Upper lobe of right lung (tissue), 1 donor: Measurements from ENCODE around the gene BEX2. TPM values are rescaled to one million over a fixed set of nuclear protein-coding genes. Genes with fewer than 3 reads are reported as not detected.

Source experiments
- ATAC-seq: fragments of 200-7000 bp; cut with Tn5 transposase; one replicate; pipeline ENCODE4 v1.9.1; 2020; ENCODE audit warnings: mild to moderate bottlenecking, moderate library complexity
- DNase-seq: peaks from one replicate; pipeline ENCODE4 v3.0.0-alpha.2; 2020
- H3K27ac ChIP-seq: fragments of 200-600 bp; one replicate; pipeline ENCODE4 v1.8.0; 2022
- H3K27me3 ChIP-seq: fragments of 200-600 bp; one replicate; pipeline ENCODE4 v1.8.0; 2022; ENCODE audit warnings: mild to moderate bottlenecking
- H3K36me3 ChIP-seq: fragments of 200-600 bp; one replicate; pipeline ENCODE4 v1.8.0; 2022
- H3K4me1 ChIP-seq: fragments of 200-600 bp; one replicate; pipeline ENCODE4 v1.8.0; 2022
- H3K4me3 ChIP-seq: fragments of 200-600 bp; one replicate; pipeline ENCODE4 v1.8.0; 2022; ENCODE audit warnings: mild to moderate bottlenecking
- H3K9me3 ChIP-seq: fragments of 200-600 bp; one replicate; pipeline ENCODE4 v1.8.0; 2022
- intact Hi-C: fragments of 100-400 bp; cut with DNase I; formaldehyde crosslinking; loops from one replicate; pipeline ENCODE4 v1.11.0; 2022
- total RNA-seq: library from RNA; stranded (reverse); fragmentation: NEBNext Ultra II Directional; extraction: Animal tissue kit (Norgen Biotek cat#: 25700); gene quantifications from one replicate; pipeline ENCODE4 v1.2.1, GENCODE V29; 2021
- TF ChIP-seq, protein P1 (sequence below): fragments of 200-600 bp; IDR thresholded peaks from one replicate; pipeline ENCODE4 v1.8.0; 2022; ENCODE audit warnings: antibody characterized with exemption
- donor health status: DM: no; HTN: yes; CAD: no; lungs with severe emphysema.

Gene BEX2
- total RNA-seq, 1 donor from 2014 or later: 16.9 TPM

DNA sequence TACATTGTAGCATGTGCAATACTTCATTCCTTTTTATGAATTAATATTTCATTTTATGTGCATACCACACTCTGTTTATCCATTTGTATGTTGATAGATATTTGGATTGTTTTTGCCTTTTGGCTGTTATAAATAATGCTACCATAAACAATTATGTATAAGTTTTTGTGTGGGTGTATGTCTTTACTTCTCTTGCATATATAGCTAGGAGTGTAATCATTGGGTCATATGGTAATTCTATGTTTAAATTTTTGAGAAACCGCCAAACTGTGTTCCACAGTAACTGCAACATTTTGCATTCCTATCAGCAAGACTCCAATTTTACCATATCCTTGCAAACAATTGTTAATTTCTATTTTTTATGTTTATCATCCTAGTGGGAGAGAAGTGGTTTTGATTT lies 31.2 kb downstream of the BEX2 start:
- H3K4me1 ChIP-seq: no peaks in the 10 kb centered on the region
- H3K27me3 ChIP-seq: no peaks in the 10 kb centered on the region
- ATAC-seq (no peak), DNase-seq (no peak)
- no peaks in the 10 kb centered on the region for H3K36me3 ChIP-seq
- intact Hi-C loops: no loop called here
- H3K4me3 ChIP-seq: no peak overlapping the region
- no peaks in the 10 kb centered on the region for H3K9me3 ChIP-seq
- H3K27ac ChIP-seq: no peak overlapping the region
- TF ChIP-seq, protein P1, sequence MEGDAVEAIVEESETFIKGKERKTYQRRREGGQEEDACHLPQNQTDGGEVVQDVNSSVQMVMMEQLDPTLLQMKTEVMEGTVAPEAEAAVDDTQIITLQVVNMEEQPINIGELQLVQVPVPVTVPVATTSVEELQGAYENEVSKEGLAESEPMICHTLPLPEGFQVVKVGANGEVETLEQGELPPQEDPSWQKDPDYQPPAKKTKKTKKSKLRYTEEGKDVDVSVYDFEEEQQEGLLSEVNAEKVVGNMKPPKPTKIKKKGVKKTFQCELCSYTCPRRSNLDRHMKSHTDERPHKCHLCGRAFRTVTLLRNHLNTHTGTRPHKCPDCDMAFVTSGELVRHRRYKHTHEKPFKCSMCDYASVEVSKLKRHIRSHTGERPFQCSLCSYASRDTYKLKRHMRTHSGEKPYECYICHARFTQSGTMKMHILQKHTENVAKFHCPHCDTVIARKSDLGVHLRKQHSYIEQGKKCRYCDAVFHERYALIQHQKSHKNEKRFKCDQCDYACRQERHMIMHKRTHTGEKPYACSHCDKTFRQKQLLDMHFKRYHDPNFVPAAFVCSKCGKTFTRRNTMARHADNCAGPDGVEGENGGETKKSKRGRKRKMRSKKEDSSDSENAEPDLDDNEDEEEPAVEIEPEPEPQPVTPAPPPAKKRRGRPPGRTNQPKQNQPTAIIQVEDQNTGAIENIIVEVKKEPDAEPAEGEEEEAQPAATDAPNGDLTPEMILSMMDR: no peak

GRCh38 chrX:103276581-103277002 lies 34.2 kb downstream of the BEX2 start, which contains the start of gene TCEAL5:
Gene TCEAL5, minus strand, starts transcription at chrX:103276750. Its CDS starts 2,187 bp downstream, at chrX:103274563.
- DNase-seq (no peak), ATAC-seq (no peak)
- Histone ChIP-seq H3K27me3 (no peaks in the 10 kb centered on the region), H3K36me3 (no peaks in the 10 kb centered on the region), H3K9me3 (no peaks in the 10 kb centered on the region), H3K4me1 (no peaks in the 10 kb centered on the region), H3K27ac (no peak within 1 kb of the TSS), H3K4me3 (no peak within 1 kb of the TSS)
- intact Hi-C loops: no loop called here
- TF ChIP-seq, protein P1: no peak

DNA sequence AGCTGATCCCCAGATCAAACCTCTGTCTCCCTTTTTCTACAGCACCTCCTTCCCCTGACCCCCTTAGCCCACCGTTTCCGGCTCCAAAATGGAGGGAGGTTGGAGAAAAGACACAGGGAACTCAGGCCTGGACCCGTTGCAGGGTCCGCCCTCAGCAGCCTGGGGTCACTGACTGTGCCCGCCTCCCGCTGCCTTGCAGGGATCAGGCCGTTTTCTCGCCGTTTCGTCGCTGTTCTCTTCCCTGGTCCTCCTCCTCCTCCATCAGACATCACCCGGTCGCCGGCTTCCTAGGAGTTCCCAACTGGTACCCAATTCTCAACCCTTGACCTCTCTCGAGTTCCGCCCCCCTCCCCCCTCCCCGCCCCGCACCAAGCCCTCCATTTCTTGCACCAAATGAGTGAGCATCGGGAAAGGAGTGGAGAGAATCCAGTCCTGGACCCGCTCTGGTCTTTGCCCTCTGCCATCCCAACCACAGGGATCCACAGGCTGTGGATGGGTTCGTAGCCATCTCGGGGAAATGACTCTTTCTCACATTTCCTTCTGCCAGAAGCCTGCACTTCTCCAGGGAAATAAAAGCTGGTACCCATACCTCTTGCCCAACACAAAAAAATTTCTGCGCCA lies 34.7 kb downstream of the BEX2 start:
- no peak for DNase-seq
- H3K4me3 ChIP-seq: no peak overlapping the region
- H3K36me3 ChIP-seq: no peaks in the 10 kb centered on the region
- intact Hi-C loops: no loop called here
- no peak overlapping the region for H3K27ac ChIP-seq
- no peak for ATAC-seq
- TF ChIP-seq, protein P1: no peak
- H3K27me3 ChIP-seq: no peaks in the 10 kb centered on the region
- H3K9me3 ChIP-seq: no peaks in the 10 kb centered on the region
- no peaks in the 10 kb centered on the region for H3K4me1 ChIP-seq

DNA sequence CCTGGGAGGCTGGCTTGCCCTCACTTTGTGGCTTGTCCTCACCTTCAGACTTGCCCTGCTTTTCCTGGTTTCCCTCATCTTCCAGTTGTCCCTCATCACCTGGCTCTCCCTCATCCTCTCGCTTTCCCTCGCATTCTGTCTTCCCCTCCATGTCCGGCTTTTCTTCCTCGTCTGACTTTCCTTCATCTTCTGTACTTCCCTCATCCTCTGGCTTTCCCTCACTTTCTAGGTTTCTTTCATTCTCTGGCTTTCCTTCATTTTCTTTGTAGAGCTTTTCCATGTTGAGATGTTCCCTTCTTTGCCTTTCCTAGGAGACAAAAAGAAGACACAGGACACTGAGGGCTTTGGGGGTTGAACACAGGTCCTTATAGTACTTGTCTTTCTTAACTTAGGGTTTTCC lies 36.5 kb downstream of the BEX2 start:
- no peak overlapping the region for H3K4me3 ChIP-seq
- H3K27me3 ChIP-seq: no peaks in the 10 kb centered on the region
- no peaks in the 10 kb centered on the region for H3K9me3 ChIP-seq
- ATAC-seq (no peak), DNase-seq (no peak)
- no peaks in the 10 kb centered on the region for H3K4me1 ChIP-seq
- TF ChIP-seq, protein P1: no peak
- H3K36me3 ChIP-seq: no peaks in the 10 kb centered on the region
- no peak overlapping the region for H3K27ac ChIP-seq
- intact Hi-C loops: no loop called here

Other genes with a start within 250 kb of the BEX2 start
- 1.0 TPM for gene BEX1, start 246.8 kb downstream of the BEX2 start, total RNA-seq
- gene NXF3, start 217.8 kb downstream of the BEX2 start, total RNA-seq: 14.1 TPM
- gene BEX4, start 95.9 kb downstream of the BEX2 start, total RNA-seq: 36.1 TPM
- gene TCEAL8, start 55.8 kb downstream of the BEX2 start, total RNA-seq: 42.9 TPM
- not detected for gene TCEAL5, start 34.2 kb downstream of the BEX2 start, total RNA-seq
- gene TCEAL7, start 19.2 kb upstream of the BEX2 start, total RNA-seq: 2.6 TPM
- 45.4 TPM for gene TCEAL9, start 45.5 kb upstream of the BEX2 start, total RNA-seq
- gene BEX3, start 65.5 kb upstream of the BEX2 start, total RNA-seq: 124 TPM
- 1.1 TPM for gene RAB40A, start 208.5 kb upstream of the BEX2 start, total RNA-seq